Endothelial cell (in vitro differentiated cells): ENCODE results near the gene RETSAT. TPM values are rescaled to one million over a fixed set of nuclear protein-coding genes. Genes with fewer than 3 reads are reported as not detected.
"Not testable (repeated sequence)": the region's sequence is repeated elsewhere in the genome, so short reads cannot be mapped to it uniquely, and the experiment has no call there.

Experiments
- DNase-seq: peaks from one replicate; pipeline ENCODE4 v3.0.0; 2021; ENCODE audit warnings: low spot score
- H3K27ac Mint-ChIP-seq: one replicate; pipeline ENCODE4 v1.8.0; 2021; ENCODE audit warnings: mixed read lengths, inconsistent platforms; ENCODE audit not compliant: unreplicated experiment
- H3K27me3 Mint-ChIP-seq: one replicate; pipeline ENCODE4 v1.8.0; 2021; ENCODE audit warnings: mild to moderate bottlenecking, moderate library complexity, mixed read lengths, inconsistent platforms; ENCODE audit not compliant: unreplicated experiment
- H3K36me3 Mint-ChIP-seq: one replicate; pipeline ENCODE4 v1.8.0; 2021; ENCODE audit warnings: mild to moderate bottlenecking, low read depth, mixed read lengths, inconsistent platforms; ENCODE audit not compliant: unreplicated experiment
- H3K4me1 Mint-ChIP-seq: one replicate; pipeline ENCODE4 v1.8.0; 2021; ENCODE audit warnings: mild to moderate bottlenecking, mixed read lengths, inconsistent platforms; ENCODE audit not compliant: unreplicated experiment
- H3K4me3 Mint-ChIP-seq: one replicate; pipeline ENCODE4 v1.8.0; 2021; ENCODE audit warnings: mild to moderate bottlenecking, mixed read lengths, inconsistent platforms; ENCODE audit not compliant: unreplicated experiment
- H3K9me3 Mint-ChIP-seq: one replicate; pipeline ENCODE4 v1.8.0; 2021; ENCODE audit warnings: mixed read lengths, inconsistent platforms; ENCODE audit not compliant: unreplicated experiment
- CTCF ChIP-seq: fragments of 200-600 bp; sonication (generic); IDR thresholded peaks from one replicate; pipeline ENCODE4 v1.5.0; 2021; ENCODE audit warnings: antibody characterized with exemption; ENCODE audit not compliant: unreplicated experiment
- total RNA-seq: library from RNA; stranded (reverse); fragmentation: NEBNext Ultra II Directional; extraction: Animal tissue kit (Norgen Biotek cat#: 25700); gene quantifications from one replicate; pipeline ENCODE4 v1.2.1, GENCODE V29; 2021; ENCODE audit not compliant: unreplicated experiment

The RETSAT gene
- total RNA-seq, 1 donor from 2014 or later = 37.0 TPM

GRCh38 chr2:85369500-85369899, 15.2 kb upstream of the RETSAT start:
- DNase-seq = no peak
- H3K36me3 Mint-ChIP-seq = peaks cover 16% of the 10 kb centered on the region
- H3K27ac Mint-ChIP-seq = no peak overlapping the region
- H3K4me1 Mint-ChIP-seq = no peaks in the 10 kb centered on the region
- TF ChIP-seq CTCF = no peak
- no peaks in the 10 kb centered on the region for H3K9me3 Mint-ChIP-seq
- no peak overlapping the region for H3K4me3 Mint-ChIP-seq
- no peaks in the 10 kb centered on the region for H3K27me3 Mint-ChIP-seq

- no peak for TF ChIP-seq CTCF
- no peak overlapping the region for H3K4me3 Mint-ChIP-seq
- H3K4me1 Mint-ChIP-seq = no peaks in the 10 kb centered on the region
- H3K9me3 Mint-ChIP-seq = no peaks in the 10 kb centered on the region
- no peaks in the 10 kb centered on the region for H3K27me3 Mint-ChIP-seq
- H3K27ac Mint-ChIP-seq = no peak overlapping the region
- peaks cover 14% of the 10 kb centered on the region for H3K36me3 Mint-ChIP-seq
- DNase-seq = no peak
Measured at GRCh38 chr2:85368921-85369320, 14.6 kb upstream of the RETSAT start.

GRCh38 chr2:85367180-85367579, 12.9 kb upstream of the RETSAT start:
- Mint-ChIP-seq H3K4me1 (no peaks in the 10 kb centered on the region), H3K9me3 (no peaks in the 10 kb centered on the region), H3K27ac (no peak overlapping the region), H3K36me3 (peaks cover 21% of the 10 kb centered on the region), H3K27me3 (no peaks in the 10 kb centered on the region), H3K4me3 (no peak overlapping the region)
- TF ChIP-seq CTCF = no peak
- DNase-seq = no peak

GRCh38 chr2:85362653-85363387, 8.5 kb upstream of the RETSAT start:
- H3K4me3 Mint-ChIP-seq, DNase-seq, H3K9me3 Mint-ChIP-seq, H3K27me3 Mint-ChIP-seq, H3K27ac Mint-ChIP-seq, H3K4me1 Mint-ChIP-seq: not testable (repeated sequence)
- H3K36me3 Mint-ChIP-seq = peaks cover 15% of the 10 kb centered on the region

GRCh38 chr2:85357736-85358135, 3.4 kb upstream of the RETSAT start:
- Mint-ChIP-seq H3K9me3 (no peaks in the 10 kb centered on the region), H3K27ac (no peak overlapping the region), H3K4me3 (peak overlapping the region; percentile 4), H3K36me3 (peaks cover 8% of the 10 kb centered on the region), H3K4me1 (peaks cover 19% of the 10 kb centered on the region), H3K27me3 (peaks cover 8% of the 10 kb centered on the region)
- no peak for TF ChIP-seq CTCF
- DNase-seq = no peak
